ENCODE measurements around the gene TOMT.
A peak's percentile ranks its signal among the peaks of the same experiment; 100 is the strongest.

DNA sequence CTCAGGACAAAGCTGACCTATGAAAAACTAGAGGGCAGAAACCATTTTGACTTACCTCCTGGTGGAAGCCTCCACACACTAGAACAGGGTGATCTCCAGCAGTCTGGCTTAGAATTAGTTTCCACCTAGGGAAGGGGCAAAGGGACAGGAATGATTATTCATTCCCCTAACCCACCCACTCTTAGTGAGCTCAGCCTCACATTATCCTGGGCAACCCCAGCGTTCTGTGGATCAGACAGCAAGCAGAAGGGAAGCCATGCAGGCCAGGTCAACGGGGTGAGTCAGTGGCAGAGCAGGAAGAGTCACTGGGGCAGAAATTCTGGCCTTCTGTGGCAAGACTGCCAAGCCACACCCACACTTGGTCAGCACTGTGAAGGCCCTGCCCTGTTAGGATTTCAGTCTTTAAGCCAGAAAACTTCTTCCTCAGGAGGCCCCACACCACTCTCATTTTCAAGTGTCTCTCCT lies 35.9 kb upstream of the TOMT start:
- TF ChIP-seq, protein P1, sequence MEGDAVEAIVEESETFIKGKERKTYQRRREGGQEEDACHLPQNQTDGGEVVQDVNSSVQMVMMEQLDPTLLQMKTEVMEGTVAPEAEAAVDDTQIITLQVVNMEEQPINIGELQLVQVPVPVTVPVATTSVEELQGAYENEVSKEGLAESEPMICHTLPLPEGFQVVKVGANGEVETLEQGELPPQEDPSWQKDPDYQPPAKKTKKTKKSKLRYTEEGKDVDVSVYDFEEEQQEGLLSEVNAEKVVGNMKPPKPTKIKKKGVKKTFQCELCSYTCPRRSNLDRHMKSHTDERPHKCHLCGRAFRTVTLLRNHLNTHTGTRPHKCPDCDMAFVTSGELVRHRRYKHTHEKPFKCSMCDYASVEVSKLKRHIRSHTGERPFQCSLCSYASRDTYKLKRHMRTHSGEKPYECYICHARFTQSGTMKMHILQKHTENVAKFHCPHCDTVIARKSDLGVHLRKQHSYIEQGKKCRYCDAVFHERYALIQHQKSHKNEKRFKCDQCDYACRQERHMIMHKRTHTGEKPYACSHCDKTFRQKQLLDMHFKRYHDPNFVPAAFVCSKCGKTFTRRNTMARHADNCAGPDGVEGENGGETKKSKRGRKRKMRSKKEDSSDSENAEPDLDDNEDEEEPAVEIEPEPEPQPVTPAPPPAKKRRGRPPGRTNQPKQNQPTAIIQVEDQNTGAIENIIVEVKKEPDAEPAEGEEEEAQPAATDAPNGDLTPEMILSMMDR (IDR thresholded peaks at IDR 0.05) = no peak
- TF ChIP-seq CEBPB (IDR thresholded peaks at IDR 0.05) (no peak), ZFP36 (IDR thresholded peaks at IDR 0.05; ENCODE audit: borderline replicate concordance, partially characterized antibody) (no peak), POLR2A (IDR thresholded peaks at IDR 0.05; ENCODE audit: low read length) (peak; percentile 28; the same call in 1 of the 2 replicates), JUN (IDR thresholded peaks at IDR 0.05) (no peak), NPAS2 (CRISPR knock-in tag; IDR thresholded peaks at IDR 0.05; ENCODE audit: borderline replicate concordance) (no peak)
